ENCODE measurements around the gene ROPN1L. TPM values are rescaled to one million over a fixed set of nuclear protein-coding genes. Genes with fewer than 3 reads are reported as not detected.
A peak's percentile ranks its signal among the peaks of the same experiment; 100 is the strongest.

ROPN1L gene
- total and polyA plus RNA-seq, 2 of the 13 experiments (the other 11 are each of a cell fraction or from before 2014, with no cell fraction given) = not detected

- TF ChIP-seq ZNF777 (CRISPR knock-in tag; IDR thresholded peaks at IDR 0.05) (no peak; the same call in 1 of the 2 replicates), ZNF775 (CRISPR knock-in tag; IDR thresholded peaks at IDR 0.05; ENCODE audit: borderline replicate concordance) (no peak), CENPX (CRISPR knock-in tag; IDR thresholded peaks at IDR 0.05) (no peak), CREBL2 (CRISPR knock-in tag; IDR thresholded peaks at IDR 0.05; ENCODE audit: borderline replicate concordance) (no peak), BRD4 (CRISPR knock-in tag; IDR thresholded peaks at IDR 0.05) (no peak), NBN (conservative IDR thresholded peaks at IDR 0.05) (no peak), ASH2L (IDR thresholded peaks at IDR 0.05; ENCODE audit: insufficient read length, low read depth, low read length) (no peak), PAF1 (CRISPR knock-in tag; IDR thresholded peaks at IDR 0.05) (no peak), ZNF598 (CRISPR knock-in tag; IDR thresholded peaks at IDR 0.05; ENCODE audit: borderline replicate concordance) (peak; percentile 67; the same call in 1 of the 2 replicates), ZNF230 (CRISPR knock-in tag; IDR thresholded peaks at IDR 0.05) (no peak), ZFP37 (CRISPR knock-in tag; IDR thresholded peaks at IDR 0.05; ENCODE audit: borderline replicate concordance) (0 out of 2 replicates have a peak, but pooled peaks have one; percentile 41), GMEB1 (CRISPR knock-in tag; IDR thresholded peaks at IDR 0.05; ENCODE audit: borderline replicate concordance) (peak; percentile 30; the same call in 1 of the 2 replicates), SMYD3 (CRISPR knock-in tag; IDR thresholded peaks at IDR 0.05) (0 out of 2 replicates have a peak, but pooled peaks have one; percentile 33), NR3C1 (CRISPR knock-in tag; IDR thresholded peaks at IDR 0.05) (no peak), GLI4 (CRISPR knock-in tag; IDR thresholded peaks at IDR 0.05; ENCODE audit: borderline replicate concordance) (0 out of 2 replicates have a peak, but pooled peaks have one; percentile 15), ZNF280B (CRISPR knock-in tag; IDR thresholded peaks at IDR 0.05; ENCODE audit: borderline replicate concordance) (no peak), ZNF780A (CRISPR knock-in tag; IDR thresholded peaks at IDR 0.05) (no peak), EEA1 (CRISPR knock-in tag; IDR thresholded peaks at IDR 0.05; ENCODE audit: borderline replicate concordance) (no peak), ESRRA (CRISPR knock-in tag; IDR thresholded peaks at IDR 0.05; ENCODE audit: low read depth) (no peak), ONECUT2 (CRISPR knock-in tag; IDR thresholded peaks at IDR 0.05) (no peak), KLF9 (CRISPR knock-in tag; IDR thresholded peaks at IDR 0.05; ENCODE audit: low read depth) (no peak), HMGXB4 (CRISPR knock-in tag; IDR thresholded peaks at IDR 0.05; ENCODE audit: borderline replicate concordance in 1 of 2, low read depth in 1 of 2) (0 out of 4 replicates have a peak, but pooled peaks of 1 of the 2 experiments have one; percentile 39), HES4 (CRISPR knock-in tag; IDR thresholded peaks at IDR 0.05; ENCODE audit: borderline replicate concordance) (peak; percentile 70; the same call in 1 of the 2 replicates), BORCS8-MEF2B (CRISPR knock-in tag; IDR thresholded peaks at IDR 0.05) (no peak)
These were observed at the start of gene ROPN1L (continued) for GRCh38 chr5:10441083-10441991.
